ENCODE measurements around the gene CAMTA1.

DNA sequence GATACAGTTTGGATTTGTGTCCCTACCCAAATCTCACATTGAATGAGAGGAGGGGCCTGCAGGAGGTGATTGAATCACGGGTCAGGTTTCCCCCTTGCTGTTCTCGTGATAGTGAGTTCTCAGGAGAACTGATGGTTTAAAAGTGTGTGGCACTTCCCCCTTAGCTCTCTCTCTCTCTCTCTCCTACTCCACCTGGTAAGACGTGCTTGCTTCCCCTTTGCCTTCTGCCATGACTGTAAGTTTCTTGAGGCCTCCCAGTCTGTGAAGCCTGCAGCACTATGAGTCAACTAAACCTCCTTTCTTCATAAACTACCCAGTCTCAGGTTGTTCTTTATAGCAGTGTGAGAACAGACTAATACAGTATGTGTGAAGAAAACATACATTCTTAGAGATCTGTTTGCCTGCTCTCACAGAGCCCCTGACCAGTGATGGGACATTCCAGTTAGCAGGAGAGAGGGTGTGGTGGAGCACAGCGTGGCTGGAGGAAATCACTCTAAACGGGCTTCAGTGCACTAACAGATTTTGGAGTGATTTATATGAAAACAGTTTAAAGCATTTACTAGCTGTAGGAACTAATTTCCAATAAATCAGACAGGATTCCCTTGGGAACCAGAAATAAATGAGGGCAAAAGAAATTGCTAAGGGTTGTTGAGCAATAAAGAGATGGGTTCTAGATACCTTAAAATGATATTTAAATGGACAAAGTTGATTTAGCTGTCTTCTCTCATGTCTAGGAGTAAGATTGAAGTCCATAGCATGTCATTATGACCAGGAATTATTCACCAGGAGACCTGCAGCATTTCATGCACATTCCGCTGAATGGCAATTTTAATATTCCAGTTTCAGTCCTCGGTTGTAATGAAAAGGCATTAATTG lies 411.0 kb downstream of the CAMTA1 start:
- TF ChIP-seq, protein P1, sequence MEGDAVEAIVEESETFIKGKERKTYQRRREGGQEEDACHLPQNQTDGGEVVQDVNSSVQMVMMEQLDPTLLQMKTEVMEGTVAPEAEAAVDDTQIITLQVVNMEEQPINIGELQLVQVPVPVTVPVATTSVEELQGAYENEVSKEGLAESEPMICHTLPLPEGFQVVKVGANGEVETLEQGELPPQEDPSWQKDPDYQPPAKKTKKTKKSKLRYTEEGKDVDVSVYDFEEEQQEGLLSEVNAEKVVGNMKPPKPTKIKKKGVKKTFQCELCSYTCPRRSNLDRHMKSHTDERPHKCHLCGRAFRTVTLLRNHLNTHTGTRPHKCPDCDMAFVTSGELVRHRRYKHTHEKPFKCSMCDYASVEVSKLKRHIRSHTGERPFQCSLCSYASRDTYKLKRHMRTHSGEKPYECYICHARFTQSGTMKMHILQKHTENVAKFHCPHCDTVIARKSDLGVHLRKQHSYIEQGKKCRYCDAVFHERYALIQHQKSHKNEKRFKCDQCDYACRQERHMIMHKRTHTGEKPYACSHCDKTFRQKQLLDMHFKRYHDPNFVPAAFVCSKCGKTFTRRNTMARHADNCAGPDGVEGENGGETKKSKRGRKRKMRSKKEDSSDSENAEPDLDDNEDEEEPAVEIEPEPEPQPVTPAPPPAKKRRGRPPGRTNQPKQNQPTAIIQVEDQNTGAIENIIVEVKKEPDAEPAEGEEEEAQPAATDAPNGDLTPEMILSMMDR (conservative IDR thresholded peaks at IDR 0.05; ENCODE audit: low read length) = no peak
- TF ChIP-seq EZH2phosphoT487 (IDR thresholded peaks at IDR 0.05; ENCODE audit: borderline replicate concordance, low read depth, low read length) = no peak
